ENCODE results near the gene ZBTB42. TPM values are rescaled to one million over a fixed set of nuclear protein-coding genes. Genes with fewer than 3 reads are reported as not detected.

Gene ZBTB42
- total and polyA plus RNA-seq, 2 donors (not counting 1 experiment from before 2014, with no cell fraction given), result 1.6 to 8.3 TPM

DNA sequence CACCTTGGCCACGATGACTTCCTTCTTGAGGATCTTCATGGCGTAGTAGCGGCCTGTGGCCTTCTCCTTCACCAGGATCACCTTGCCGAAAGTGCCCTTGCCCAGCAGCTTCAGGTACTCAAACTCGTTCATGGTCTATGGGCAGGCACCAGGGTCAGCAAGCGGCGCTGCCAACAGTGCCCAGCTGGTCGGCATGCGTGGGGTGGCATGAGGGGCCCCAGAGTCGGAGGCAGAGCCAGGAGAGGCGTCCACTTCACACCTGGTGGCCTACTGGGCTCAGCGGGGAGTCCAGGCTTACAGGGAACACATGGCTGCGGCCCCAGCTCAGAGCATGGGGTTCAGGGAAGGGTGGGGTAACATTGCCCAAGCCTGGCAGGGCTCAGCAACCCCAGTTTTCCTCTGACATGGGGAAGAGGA, 25.8 kb upstream of the ZBTB42 start:
- DNase-seq (no peak), ATAC-seq (ENCODE audit: low read depth) (no peak)
- ChIA-PET POLR2A (no interaction called here), CTCF (no interaction called here)
- H3K4me1 Mint-ChIP-seq, result no peaks in the 10 kb centered on the region
- TF ChIP-seq EZH2 (IDR thresholded peaks at IDR 0.05; ENCODE audit: borderline replicate concordance, insufficient read depth, low read depth, low read length, poor library complexity, severe bottlenecking), result no peak
- TF ChIP-seq, protein P1, sequence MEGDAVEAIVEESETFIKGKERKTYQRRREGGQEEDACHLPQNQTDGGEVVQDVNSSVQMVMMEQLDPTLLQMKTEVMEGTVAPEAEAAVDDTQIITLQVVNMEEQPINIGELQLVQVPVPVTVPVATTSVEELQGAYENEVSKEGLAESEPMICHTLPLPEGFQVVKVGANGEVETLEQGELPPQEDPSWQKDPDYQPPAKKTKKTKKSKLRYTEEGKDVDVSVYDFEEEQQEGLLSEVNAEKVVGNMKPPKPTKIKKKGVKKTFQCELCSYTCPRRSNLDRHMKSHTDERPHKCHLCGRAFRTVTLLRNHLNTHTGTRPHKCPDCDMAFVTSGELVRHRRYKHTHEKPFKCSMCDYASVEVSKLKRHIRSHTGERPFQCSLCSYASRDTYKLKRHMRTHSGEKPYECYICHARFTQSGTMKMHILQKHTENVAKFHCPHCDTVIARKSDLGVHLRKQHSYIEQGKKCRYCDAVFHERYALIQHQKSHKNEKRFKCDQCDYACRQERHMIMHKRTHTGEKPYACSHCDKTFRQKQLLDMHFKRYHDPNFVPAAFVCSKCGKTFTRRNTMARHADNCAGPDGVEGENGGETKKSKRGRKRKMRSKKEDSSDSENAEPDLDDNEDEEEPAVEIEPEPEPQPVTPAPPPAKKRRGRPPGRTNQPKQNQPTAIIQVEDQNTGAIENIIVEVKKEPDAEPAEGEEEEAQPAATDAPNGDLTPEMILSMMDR (IDR thresholded peaks at IDR 0.05), result no peak
- Histone ChIP-seq H3K79me2 (ENCODE audit: control insufficient read depth, insufficient read depth, low read length) (no peaks in the 10 kb centered on the region), H3K27me3 (replicated peaks in 1 of 4; ENCODE audit: control extremely low read depth in 1 of 4, control insufficient read depth in 3 of 4, insufficient read depth in 4 of 4, low read length in 3 of 4) (no peaks in the 10 kb centered on the region), H3K27ac (ENCODE audit: low read length in 2 of 2) (no peak overlapping the region), H3K36me3 (replicated peaks in 1 of 2; ENCODE audit: control extremely low read depth in 1 of 2, control insufficient read depth in 1 of 2, extremely low read depth in 1 of 2, insufficient read depth in 2 of 2, low read length in 1 of 2) (peaks cover 0 to 17% of the 10 kb centered on the region in 2 experiments), H4K20me1 (ENCODE audit: control insufficient read depth, insufficient read depth, low read length, poor library complexity, severe bottlenecking) (peaks cover 18% of the 10 kb centered on the region), H2AFZ (ENCODE audit: insufficient read depth, low read depth, low read length, poor library complexity, severe bottlenecking) (no peak overlapping the region), H3K4me1 (ENCODE audit: control insufficient read depth in 2 of 2, insufficient read depth in 2 of 2, low read length in 2 of 2) (no peaks in the 10 kb centered on the region), H3K4me2 (replicated peaks; ENCODE audit: low read depth, low read length, poor library complexity, severe bottlenecking) (no peak overlapping the region), H3K9ac (ENCODE audit: low read length) (no peak overlapping the region), H3K4me3 (ENCODE audit: control extremely low read depth in 1 of 5, extremely low read depth in 1 of 5, insufficient read depth in 1 of 5, low read depth in 2 of 5, low read length in 4 of 5) (no peak overlapping the region), H3K9me3 (ENCODE audit: control extremely low read depth in 1 of 3, control insufficient read depth in 2 of 3, insufficient read depth in 1 of 3, low read length in 2 of 3) (peaks cover 0 to 21% (median 3%) of the 10 kb centered on the region in 3 donors)
- no peaks in the 10 kb centered on the region for H3K27me3 Mint-ChIP-seq
- no peak overlapping the region for H3K4me3 Mint-ChIP-seq
- intact Hi-C loops (cut with micrococcal nuclease), result no loop called here
- H3K9me3 Mint-ChIP-seq (ENCODE audit: insufficient read depth), result no peaks in the 10 kb centered on the region
- H3K27ac Mint-ChIP-seq, result no peak overlapping the region
- 97% methylated on average over 13 of the region's 13 CpGs for WGBS (ENCODE audit: insufficient coverage)

- Histone ChIP-seq H4K20me1 (ENCODE audit: control insufficient read depth, insufficient read depth, low read length, poor library complexity, severe bottlenecking) (peaks cover 31% of the 10 kb centered on the region), H3K36me3 (replicated peaks in 1 of 2; ENCODE audit: control extremely low read depth in 1 of 2, control insufficient read depth in 1 of 2, extremely low read depth in 1 of 2, insufficient read depth in 2 of 2, low read length in 1 of 2) (peaks cover 0 to 16% of the 10 kb centered on the region in 2 experiments), H3K79me2 (ENCODE audit: control insufficient read depth, insufficient read depth, low read length) (peaks cover 3% of the 10 kb centered on the region), H3K4me3 (ENCODE audit: control extremely low read depth in 1 of 5, extremely low read depth in 1 of 5, insufficient read depth in 1 of 5, low read depth in 2 of 5, low read length in 4 of 5) (no peak overlapping the region), H3K9me3 (ENCODE audit: control extremely low read depth in 1 of 3, control insufficient read depth in 2 of 3, insufficient read depth in 1 of 3, low read length in 2 of 3) (peaks cover 0 to 11% (median 0%) of the 10 kb centered on the region in 3 donors), H3K4me1 (ENCODE audit: control insufficient read depth in 2 of 2, insufficient read depth in 2 of 2, low read length in 2 of 2) (no peaks in the 10 kb centered on the region), H3K9ac (ENCODE audit: low read length) (no peak overlapping the region), H3K27ac (ENCODE audit: low read length in 2 of 2) (no peak overlapping the region), H3K4me2 (replicated peaks; ENCODE audit: low read depth, low read length, poor library complexity, severe bottlenecking) (no peak overlapping the region), H2AFZ (ENCODE audit: insufficient read depth, low read depth, low read length, poor library complexity, severe bottlenecking) (no peak overlapping the region), H3K27me3 (replicated peaks in 1 of 4; ENCODE audit: control extremely low read depth in 1 of 4, control insufficient read depth in 3 of 4, insufficient read depth in 4 of 4, low read length in 3 of 4) (no peaks in the 10 kb centered on the region)
- no peak for ATAC-seq (ENCODE audit: low read depth)
- DNase-seq, result no peak
- no peaks in the 10 kb centered on the region for H3K9me3 Mint-ChIP-seq (ENCODE audit: insufficient read depth)
- H3K4me1 Mint-ChIP-seq, result no peaks in the 10 kb centered on the region
- no peaks in the 10 kb centered on the region for H3K27me3 Mint-ChIP-seq
- ChIA-PET CTCF (interaction anchor here (1.1 kb wide), 1 partner anchor 10 kb away, joined by 3 read pairs; no protein-coding TSS in a partner anchor), POLR2A (no interaction called here)
- H3K27ac Mint-ChIP-seq, result no peak overlapping the region
- WGBS (ENCODE audit: insufficient coverage), result 96% methylated on average over 15 of the region's 15 CpGs
- H3K4me3 Mint-ChIP-seq, result no peak overlapping the region
- TF ChIP-seq EZH2 (IDR thresholded peaks at IDR 0.05; ENCODE audit: borderline replicate concordance, insufficient read depth, low read depth, low read length, poor library complexity, severe bottlenecking), result no peak
- TF ChIP-seq, protein P1 (IDR thresholded peaks at IDR 0.05), result no peak
- intact Hi-C loops (cut with micrococcal nuclease), result no loop called here
Measured at GRCh38 chr14:104776481-104776880, 24.4 kb upstream of the ZBTB42 start.
